HG03354 (cell line): ENCODE measurements around the gene STX2.

Experiments
- ATAC-seq: cut with Tn5 transposase; IDR thresholded peaks from one replicate; pipeline ENCODE4 v1.9.1; 2021; ENCODE audit warnings: mild to moderate bottlenecking; ENCODE audit not compliant: unreplicated experiment, poor library complexity, severe bottlenecking

Gene STX2

GRCh38 chr12:130744274-130744673 is 94.8 kb downstream of the STX2 start:
- no peak for ATAC-seq

GRCh38 chr12:130743606-130744005 is 95.4 kb downstream of the STX2 start:
- no peak for ATAC-seq

GRCh38 chr12:130743176-130743575 is 95.9 kb downstream of the STX2 start:
- ATAC-seq: no peak

- ATAC-seq: no peak
Observed at GRCh38 chr12:130742716-130743115, 96.3 kb downstream of the STX2 start.

GRCh38 chr12:130742112-130742511 is 96.9 kb downstream of the STX2 start:
- no peak for ATAC-seq
